BJ (cell line): ENCODE measurements around the gene ZAP70. TPM values are rescaled to one million over a fixed set of nuclear protein-coding genes. Genes with fewer than 3 reads are reported as not detected.

Experiments
- CTCF ChIA-PET: fragments of 350-600 bp; formaldehyde crosslinking; extraction: SDS; loops from one replicate; lab custom pipeline; 2021; ENCODE audit warnings: antibody characterized with exemption, inconsistent platforms; lab: Yijun Ruan, JAX
- POLR2A ChIA-PET: fragments of 300-600 bp; sonication (Branson Sonifier 250); formaldehyde crosslinking; extraction: SDS; loops from one replicate; lab custom pipeline; 2021; ENCODE audit warnings: antibody characterized with exemption; lab: Charles Lee
- DNase-seq: peaks from one replicate; pipeline ENCODE4 v3.0.0-alpha.2; 2011; ENCODE audit warnings: low read depth
- H3K27me3 ChIP-seq: 2 replicates; pipeline ENCODE4 v1.6.0; 2011; ENCODE audit warnings: low read length; ENCODE audit not compliant: control insufficient read depth, insufficient read depth
- H3K36me3 ChIP-seq: 2 replicates; pipeline ENCODE4 v1.5.1; 2011; ENCODE audit warnings: low read length; ENCODE audit not compliant: control insufficient read depth, insufficient read depth
- H3K4me3 ChIP-seq: 2 replicates; pipeline ENCODE4 v1.5.1; 2011; ENCODE audit warnings: low read depth, mild to moderate bottlenecking, control low read depth, low read length
- polyA plus RNA-seq: library from polyadenylated mRNA; depleted of rRNA; stranded (reverse); fragments of >200 nt; gene quantifications from 2 replicates; pipeline ENCODE4 v1.2.3, GENCODE V29; 2011
- TF ChIP-seq, protein P1 (sequence below): IDR thresholded peaks from 2 replicates; pipeline ENCODE4 v1.5.1; 2011; ENCODE audit warnings: low read depth, mild to moderate bottlenecking, control low read depth, inconsistent platforms, low read length, moderate library complexity; ENCODE audit not compliant: insufficient read depth

The ZAP70 gene
- polyA plus RNA-seq, 1 experiment, result 0.16 TPM

DNA sequence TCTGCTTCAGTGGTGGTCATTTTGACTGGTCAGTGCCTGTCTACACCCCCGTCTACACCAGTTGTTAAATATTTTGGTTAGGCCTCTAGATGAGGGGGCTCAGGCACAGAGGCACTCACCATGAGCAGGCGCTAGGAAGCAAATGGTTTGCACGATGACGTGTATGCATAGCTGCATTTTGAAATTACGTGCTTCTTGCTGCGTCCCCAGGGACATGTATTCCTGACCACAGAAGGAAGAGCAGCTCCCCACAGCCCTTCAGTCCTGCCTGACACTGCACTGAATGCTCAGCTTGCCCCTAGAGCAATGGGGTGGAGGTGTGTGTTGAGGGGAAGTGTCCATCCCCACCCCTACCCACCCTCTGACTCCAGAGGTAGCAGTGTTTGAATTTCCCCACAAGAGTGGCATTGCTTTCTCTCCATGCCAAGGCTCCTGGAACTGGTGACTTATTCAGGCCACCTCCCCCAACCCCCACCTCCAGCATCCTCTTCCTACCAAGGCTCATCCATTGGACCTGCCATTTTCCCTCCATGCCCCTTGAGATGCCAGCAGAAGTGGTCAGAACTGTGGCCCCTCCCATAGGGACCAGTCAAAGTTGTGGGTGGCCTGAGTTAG lies 11.4 kb upstream of the ZAP70 start:
- ChIA-PET POLR2A (no interaction called here), CTCF (interaction anchor here (0.6 to 7.4 kb wide), 4 partner anchors 111 to 685 kb away, joined by 3 to 92 read pairs (median 10); no protein-coding TSS in a partner anchor)
- DNase-seq, result no peak

DNA sequence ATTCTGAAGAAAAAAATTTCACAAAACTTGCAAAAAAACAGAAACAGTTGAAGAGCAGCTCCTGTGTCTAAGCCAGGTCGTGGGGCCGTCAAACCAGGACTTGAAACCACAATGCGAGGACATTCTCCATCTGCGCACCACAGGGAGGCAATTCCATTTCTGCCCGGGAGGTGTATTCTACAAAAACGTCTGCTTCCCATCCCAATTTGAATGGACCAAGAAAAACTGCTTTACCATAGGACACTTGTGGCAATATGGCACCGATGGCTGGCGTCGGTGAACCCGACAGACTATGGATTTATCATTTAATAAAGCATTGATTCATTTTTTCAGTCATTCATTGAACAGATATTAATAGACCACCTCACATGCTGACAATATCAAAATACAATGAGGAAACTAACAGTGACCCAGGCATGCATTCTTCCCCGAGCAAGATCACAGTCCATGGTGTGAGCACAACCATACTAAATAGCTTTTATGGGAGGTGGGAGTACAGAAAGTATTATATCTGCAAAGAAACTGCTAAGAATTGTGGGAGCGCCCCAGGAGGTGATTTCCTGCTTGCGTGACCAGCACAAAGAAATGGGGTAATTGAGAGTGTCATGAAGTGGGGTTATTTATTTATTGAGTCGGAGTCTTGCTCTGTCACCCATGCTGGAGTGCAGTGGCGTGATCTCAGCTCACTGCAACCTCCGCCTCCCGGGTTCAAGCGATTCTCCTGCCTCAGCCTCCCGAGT lies 10.5 kb upstream of the ZAP70 start:
- POLR2A ChIA-PET, result no interaction called here
- DNase-seq, result no peak
- H3K36me3 ChIP-seq, result no peaks in the 10 kb centered on the region
- H3K4me3 ChIP-seq, result no peak overlapping the region
- no peaks in the 10 kb centered on the region for H3K27me3 ChIP-seq
- TF ChIP-seq, protein P1, sequence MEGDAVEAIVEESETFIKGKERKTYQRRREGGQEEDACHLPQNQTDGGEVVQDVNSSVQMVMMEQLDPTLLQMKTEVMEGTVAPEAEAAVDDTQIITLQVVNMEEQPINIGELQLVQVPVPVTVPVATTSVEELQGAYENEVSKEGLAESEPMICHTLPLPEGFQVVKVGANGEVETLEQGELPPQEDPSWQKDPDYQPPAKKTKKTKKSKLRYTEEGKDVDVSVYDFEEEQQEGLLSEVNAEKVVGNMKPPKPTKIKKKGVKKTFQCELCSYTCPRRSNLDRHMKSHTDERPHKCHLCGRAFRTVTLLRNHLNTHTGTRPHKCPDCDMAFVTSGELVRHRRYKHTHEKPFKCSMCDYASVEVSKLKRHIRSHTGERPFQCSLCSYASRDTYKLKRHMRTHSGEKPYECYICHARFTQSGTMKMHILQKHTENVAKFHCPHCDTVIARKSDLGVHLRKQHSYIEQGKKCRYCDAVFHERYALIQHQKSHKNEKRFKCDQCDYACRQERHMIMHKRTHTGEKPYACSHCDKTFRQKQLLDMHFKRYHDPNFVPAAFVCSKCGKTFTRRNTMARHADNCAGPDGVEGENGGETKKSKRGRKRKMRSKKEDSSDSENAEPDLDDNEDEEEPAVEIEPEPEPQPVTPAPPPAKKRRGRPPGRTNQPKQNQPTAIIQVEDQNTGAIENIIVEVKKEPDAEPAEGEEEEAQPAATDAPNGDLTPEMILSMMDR, result no peak
- CTCF ChIA-PET, result interaction anchor here (1.5 to 2.6 kb wide), 3 partner anchors 10 to 566 kb away, joined by 4 to 13 read pairs (median 7); no protein-coding TSS in a partner anchor

More for the DNA sequence above, 11.4 kb upstream of the ZAP70 start:
- TF ChIP-seq, protein P1, result no peak
- Histone ChIP-seq H3K27me3 (no peaks in the 10 kb centered on the region), H3K4me3 (no peak overlapping the region), H3K36me3 (no peaks in the 10 kb centered on the region)

DNA sequence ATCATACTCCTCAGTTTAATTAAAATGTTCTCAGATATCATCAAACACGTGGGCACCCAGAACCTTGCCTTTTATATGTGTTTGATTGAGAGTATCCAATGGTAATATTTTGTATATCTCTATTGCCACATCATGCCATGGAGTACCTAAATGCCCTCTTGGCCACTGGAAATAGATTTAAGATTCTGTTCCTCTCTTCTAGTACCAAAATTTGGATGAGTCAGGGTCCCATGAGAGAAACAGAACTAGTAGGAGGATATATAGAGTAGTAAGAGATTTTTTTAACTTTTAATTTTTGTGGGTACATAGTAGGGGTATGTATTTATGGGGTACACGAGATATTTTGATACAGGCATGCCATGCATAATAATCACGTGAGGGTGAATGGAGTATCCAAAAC lies 9.6 kb upstream of the ZAP70 start:
- CTCF ChIA-PET, result interaction anchor here (0.6 to 2.0 kb wide), 3 partner anchors 9 to 565 kb away, joined by 3 to 7 read pairs (median 4); no protein-coding TSS in a partner anchor
- Histone ChIP-seq H3K4me3 (no peak overlapping the region), H3K36me3 (no peaks in the 10 kb centered on the region), H3K27me3 (no peaks in the 10 kb centered on the region)
- DNase-seq, result no peak
- POLR2A ChIA-PET, result no interaction called here
- TF ChIP-seq, protein P1, result no peak

DNA sequence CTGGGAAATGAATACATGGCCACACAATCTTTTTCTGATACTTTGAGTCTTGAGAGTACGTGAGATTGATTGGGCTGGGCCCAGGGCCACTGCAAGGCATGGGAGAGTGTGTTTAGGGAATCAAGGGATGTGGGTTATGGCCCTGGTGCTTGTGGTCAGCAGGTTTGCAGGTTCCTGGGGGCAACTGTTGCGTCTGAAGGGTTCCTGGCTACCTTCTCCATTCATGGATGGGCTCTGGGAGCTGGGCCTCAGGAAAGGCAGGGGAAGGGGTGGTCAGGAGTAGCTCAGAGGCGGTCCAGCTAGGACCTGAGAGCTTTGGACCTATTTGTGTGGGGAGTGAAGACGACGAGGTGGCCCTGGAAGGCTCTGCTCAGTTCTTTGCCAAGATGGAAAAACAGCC lies 8.4 kb upstream of the ZAP70 start:
- H3K36me3 ChIP-seq, result no peaks in the 10 kb centered on the region
- H3K27me3 ChIP-seq, result no peaks in the 10 kb centered on the region
- ChIA-PET CTCF (interaction anchor here (0.8 to 1.5 kb wide), 3 partner anchors 8 to 680 kb away, joined by 3 to 8 read pairs (median 4); no protein-coding TSS in a partner anchor), POLR2A (no interaction called here)
- TF ChIP-seq, protein P1, result no peak
- DNase-seq, result no peak
- H3K4me3 ChIP-seq, result no peak overlapping the region

DNA sequence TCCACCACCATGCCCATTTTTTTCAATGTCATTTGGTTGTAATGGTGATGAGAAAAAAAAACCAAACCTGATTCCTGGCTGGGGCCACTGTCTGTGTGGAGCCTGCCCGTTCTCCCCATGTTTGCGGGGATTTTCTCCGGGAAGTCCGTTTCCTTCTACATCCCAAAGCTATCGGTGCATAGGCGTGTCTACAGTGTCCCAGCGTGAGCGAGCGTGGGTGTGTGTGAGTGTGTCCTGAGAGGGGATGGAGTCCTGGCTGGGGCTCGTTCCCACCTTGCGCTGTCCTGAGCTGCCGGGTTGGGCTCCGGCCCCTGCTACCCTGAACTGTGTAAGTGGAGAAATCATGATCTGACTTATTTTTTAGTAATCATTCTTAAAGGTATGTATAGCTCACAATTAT lies 7.3 kb upstream of the ZAP70 start:
- no peaks in the 10 kb centered on the region for H3K36me3 ChIP-seq
- CTCF ChIA-PET, result interaction anchor here (1.0 to 2.5 kb wide), 5 partner anchors 9 to 678 kb away, joined by 4 to 9 read pairs (median 8); no protein-coding TSS in a partner anchor
- POLR2A ChIA-PET, result no interaction called here
- no peak overlapping the region for H3K4me3 ChIP-seq
- no peaks in the 10 kb centered on the region for H3K27me3 ChIP-seq
- TF ChIP-seq, protein P1, result no peak
- DNase-seq, result no peak
